ENCODE measurements around the gene OLIG2.

DNA sequence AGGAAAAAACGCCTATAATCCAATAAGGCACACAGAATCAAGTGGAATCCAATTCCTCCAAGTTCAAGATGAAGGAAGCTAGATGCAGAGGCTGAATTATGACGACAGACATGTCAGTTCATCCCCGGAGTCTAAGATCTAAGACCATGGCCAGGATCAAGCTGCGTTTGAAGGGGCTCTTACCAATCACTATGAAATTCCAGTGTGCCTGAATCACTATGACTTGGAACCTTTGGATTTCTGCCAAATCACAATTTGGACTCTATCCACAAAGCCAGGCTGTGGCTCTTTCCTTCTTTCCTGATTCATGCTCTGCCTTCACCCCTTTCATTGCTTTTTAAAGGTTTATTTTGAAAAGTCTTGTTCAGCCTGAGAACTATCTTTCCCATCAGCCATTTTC lies 17.1 kb downstream of the OLIG2 start:
- TF ChIP-seq, protein P1, sequence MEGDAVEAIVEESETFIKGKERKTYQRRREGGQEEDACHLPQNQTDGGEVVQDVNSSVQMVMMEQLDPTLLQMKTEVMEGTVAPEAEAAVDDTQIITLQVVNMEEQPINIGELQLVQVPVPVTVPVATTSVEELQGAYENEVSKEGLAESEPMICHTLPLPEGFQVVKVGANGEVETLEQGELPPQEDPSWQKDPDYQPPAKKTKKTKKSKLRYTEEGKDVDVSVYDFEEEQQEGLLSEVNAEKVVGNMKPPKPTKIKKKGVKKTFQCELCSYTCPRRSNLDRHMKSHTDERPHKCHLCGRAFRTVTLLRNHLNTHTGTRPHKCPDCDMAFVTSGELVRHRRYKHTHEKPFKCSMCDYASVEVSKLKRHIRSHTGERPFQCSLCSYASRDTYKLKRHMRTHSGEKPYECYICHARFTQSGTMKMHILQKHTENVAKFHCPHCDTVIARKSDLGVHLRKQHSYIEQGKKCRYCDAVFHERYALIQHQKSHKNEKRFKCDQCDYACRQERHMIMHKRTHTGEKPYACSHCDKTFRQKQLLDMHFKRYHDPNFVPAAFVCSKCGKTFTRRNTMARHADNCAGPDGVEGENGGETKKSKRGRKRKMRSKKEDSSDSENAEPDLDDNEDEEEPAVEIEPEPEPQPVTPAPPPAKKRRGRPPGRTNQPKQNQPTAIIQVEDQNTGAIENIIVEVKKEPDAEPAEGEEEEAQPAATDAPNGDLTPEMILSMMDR (IDR thresholded peaks at IDR 0.05): no peak
- no peak for TF ChIP-seq POLR2A (IDR thresholded peaks at IDR 0.05)
